HUES48 (cell line): ENCODE results near the gene SLC46A1.

Experiments
- H3K27ac ChIP-seq: one replicate; pipeline ENCODE4 v1.7.0; 2013; ENCODE audit warnings: low read depth, low read length, inconsistent platforms
- H3K27me3 ChIP-seq: 2 replicates; pipeline ENCODE4 v1.6.1; 2013; ENCODE audit warnings: mild to moderate bottlenecking, low read length; ENCODE audit not compliant: control insufficient read depth, insufficient read depth
- H3K36me3 ChIP-seq: 2 replicates; pipeline ENCODE4 v1.6.1; 2013; ENCODE audit warnings: low read length; ENCODE audit not compliant: control insufficient read depth, insufficient read depth
- H3K4me1 ChIP-seq: 2 replicates; pipeline ENCODE4 v1.6.1; 2013; ENCODE audit warnings: mild to moderate bottlenecking, low read length; ENCODE audit not compliant: control insufficient read depth, insufficient read depth
- H3K4me3 ChIP-seq: 2 replicates; pipeline ENCODE4 v1.5.1; 2013; ENCODE audit warnings: mild to moderate bottlenecking, low read depth, low read length
- H3K9ac ChIP-seq: 2 replicates; pipeline ENCODE4 v1.6.1; 2013; ENCODE audit warnings: mild to moderate bottlenecking, low read depth, low read length, moderate library complexity
- H3K9me3 ChIP-seq: 2 replicates; pipeline ENCODE4 v1.6.1; 2013; ENCODE audit warnings: low read length; ENCODE audit not compliant: control insufficient read depth, insufficient read depth

SLC46A1 gene

DNA sequence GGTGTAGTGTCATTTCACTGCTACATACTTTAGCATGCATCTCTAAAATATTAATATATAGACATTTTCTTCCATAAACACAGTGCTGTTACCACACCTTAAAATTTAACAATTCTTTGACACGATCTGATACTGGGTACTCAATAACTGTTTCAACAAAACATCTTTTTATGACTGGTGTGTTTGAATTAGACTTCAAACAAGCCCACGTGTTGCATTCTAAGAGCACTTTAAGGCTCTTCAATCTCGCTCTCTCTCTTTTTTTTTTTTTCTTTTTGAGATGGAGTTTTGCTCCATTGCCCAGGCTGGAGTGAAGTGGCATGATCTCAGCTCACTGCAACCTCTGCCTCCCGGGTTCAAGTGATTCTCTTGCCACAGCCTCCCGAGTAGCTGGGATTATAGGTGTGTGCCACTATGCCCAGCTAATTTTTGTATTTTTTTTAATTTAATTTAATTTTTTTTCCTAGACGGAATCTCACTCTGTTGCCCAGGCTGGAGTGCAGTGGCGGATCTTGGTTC lies 15.8 kb upstream of the SLC46A1 start:
- Histone ChIP-seq H3K4me3 (no peak overlapping the region), H3K9me3 (no peaks in the 10 kb centered on the region), H3K36me3 (no peaks in the 10 kb centered on the region), H3K27ac (no peak overlapping the region), H3K4me1 (no peaks in the 10 kb centered on the region), H3K9ac (no peak overlapping the region), H3K27me3 (peaks cover 8% of the 10 kb centered on the region)

DNA sequence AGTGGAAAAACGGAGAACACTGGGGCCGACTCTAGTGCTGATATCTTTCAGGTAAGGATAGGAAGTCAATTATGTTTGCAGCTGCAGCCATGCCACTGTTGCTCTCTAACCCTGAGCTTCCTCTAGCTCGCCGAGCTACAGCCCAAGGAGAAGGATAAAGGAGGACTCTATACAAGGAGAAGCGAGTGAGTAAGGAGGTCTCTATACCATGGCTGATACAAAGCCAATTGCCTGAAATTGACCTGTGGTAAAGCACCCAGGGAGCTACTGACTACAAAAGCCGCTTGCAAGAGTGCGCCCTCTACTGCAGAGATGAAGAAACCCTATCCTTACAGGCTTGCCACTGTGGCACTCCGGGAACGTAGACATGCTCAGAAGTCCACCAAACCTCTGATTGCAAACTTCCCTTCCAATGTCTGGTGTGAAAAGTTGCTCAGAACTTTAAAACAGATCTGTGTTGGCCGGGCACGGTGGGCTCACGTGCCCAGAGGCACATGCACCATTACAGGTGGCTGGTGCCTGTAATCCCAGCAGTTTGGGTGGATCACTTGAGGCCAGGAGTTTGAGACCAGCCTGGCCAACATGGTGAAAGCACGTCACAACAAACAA lies 10.8 kb upstream of the SLC46A1 start:
- H3K27ac ChIP-seq, result no peak overlapping the region
- H3K4me3 ChIP-seq, result no peak overlapping the region
- no peak overlapping the region for H3K9ac ChIP-seq
- H3K36me3 ChIP-seq, result no peaks in the 10 kb centered on the region
- H3K9me3 ChIP-seq, result no peaks in the 10 kb centered on the region
- H3K4me1 ChIP-seq, result peaks cover 8% of the 10 kb centered on the region
- peaks cover 32% of the 10 kb centered on the region for H3K27me3 ChIP-seq

DNA sequence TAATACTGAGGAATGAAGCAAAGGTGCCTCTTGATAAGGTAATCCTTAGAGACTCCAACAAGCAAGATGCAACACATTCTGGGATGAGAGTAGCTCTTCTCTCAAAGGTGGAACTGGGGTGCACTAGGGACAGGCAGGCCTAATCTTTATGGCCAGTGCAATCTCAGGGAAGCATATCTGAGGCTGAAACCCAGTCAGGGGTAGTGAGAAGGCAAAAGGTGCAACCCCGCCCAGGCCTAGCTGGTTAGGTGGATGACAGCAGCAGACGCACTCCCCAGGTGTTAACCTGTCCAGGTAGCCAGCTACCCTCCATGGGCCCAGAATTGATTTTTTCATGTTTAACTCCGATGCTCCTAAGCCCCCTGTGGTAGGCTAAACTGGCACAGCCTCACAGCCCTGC lies 9.9 kb upstream of the SLC46A1 start:
- Histone ChIP-seq H3K4me1 (peaks cover 17% of the 10 kb centered on the region), H3K36me3 (no peaks in the 10 kb centered on the region), H3K9ac (no peak overlapping the region), H3K9me3 (no peaks in the 10 kb centered on the region), H3K27me3 (peaks cover 37% of the 10 kb centered on the region), H3K4me3 (no peak overlapping the region), H3K27ac (no peak overlapping the region)

DNA sequence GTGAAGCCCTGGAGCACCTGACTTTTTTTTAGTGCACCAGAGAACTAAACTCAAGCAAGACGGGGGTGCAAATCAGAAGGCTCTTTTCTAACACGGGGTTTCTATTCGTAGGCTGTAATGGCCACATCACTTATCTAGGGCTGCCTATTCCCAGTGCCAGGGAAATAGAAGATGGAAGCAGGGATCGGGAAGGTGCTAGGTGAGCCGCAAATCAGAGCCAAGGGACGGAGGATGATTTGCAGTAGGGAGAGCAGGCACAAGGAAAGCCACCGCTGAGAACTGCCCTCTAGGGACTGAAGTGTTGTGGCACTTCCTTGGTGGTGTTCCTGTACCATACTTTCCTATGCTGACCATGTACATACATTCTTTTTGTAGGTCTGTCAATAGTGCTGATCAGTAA lies 7.8 kb upstream of the SLC46A1 start:
- no peak overlapping the region for H3K9ac ChIP-seq
- H3K36me3 ChIP-seq, result no peaks in the 10 kb centered on the region
- H3K9me3 ChIP-seq, result no peaks in the 10 kb centered on the region
- H3K27me3 ChIP-seq, result peaks cover 37% of the 10 kb centered on the region
- peaks cover 20% of the 10 kb centered on the region for H3K4me1 ChIP-seq
- no peak overlapping the region for H3K4me3 ChIP-seq
- H3K27ac ChIP-seq, result no peak overlapping the region

DNA sequence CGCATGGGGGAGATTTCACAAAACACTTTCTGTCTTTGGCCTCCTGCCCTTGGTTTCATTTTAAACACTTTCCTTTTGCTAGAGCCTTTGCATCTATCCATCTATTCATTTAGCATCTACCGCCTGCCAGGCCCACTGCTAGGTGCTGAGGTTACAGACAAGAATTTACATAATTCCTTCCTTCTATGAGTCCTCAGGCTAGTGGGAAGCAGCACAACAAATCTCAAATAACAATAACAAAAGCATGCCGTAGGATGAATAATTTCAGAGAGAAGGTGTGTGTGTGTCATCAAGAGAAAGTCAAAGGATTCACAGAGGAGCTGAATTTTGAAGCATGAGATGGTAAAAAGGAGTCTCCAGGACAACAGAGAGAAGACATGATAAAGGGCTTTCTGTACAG lies 6.1 kb upstream of the SLC46A1 start:
- no peak overlapping the region for H3K9ac ChIP-seq
- H3K4me1 ChIP-seq, result peaks cover 36% of the 10 kb centered on the region
- H3K27me3 ChIP-seq, result peaks cover 31% of the 10 kb centered on the region
- H3K4me3 ChIP-seq, result no peak overlapping the region
- H3K9me3 ChIP-seq, result no peaks in the 10 kb centered on the region
- H3K36me3 ChIP-seq, result no peaks in the 10 kb centered on the region
- H3K27ac ChIP-seq, result peak overlapping the region; percentile 87

DNA sequence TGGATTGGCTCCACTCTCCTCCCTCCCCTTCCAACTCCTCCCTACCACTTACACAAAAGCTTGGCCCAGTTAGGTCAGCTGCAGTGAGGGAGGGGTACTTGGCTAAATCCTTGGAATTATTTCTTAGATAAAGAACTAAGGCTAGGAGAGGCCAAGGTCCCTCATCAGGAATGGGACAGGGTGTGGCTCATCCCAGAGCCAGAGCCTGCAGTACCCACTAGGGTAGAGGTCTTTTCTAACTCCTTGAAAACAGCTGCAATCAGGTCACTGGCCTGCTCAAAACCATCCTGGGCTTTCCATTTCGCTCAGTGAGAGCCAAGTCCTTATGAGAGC lies 1.9 kb upstream of the SLC46A1 start:
- 0 out of 2 replicates have a peak overlapping the region, but pooled peaks have one; percentile 12 for H3K9ac ChIP-seq
- H3K4me1 ChIP-seq, result peaks cover 69% of the 10 kb centered on the region
- H3K9me3 ChIP-seq, result no peaks in the 10 kb centered on the region
- no peaks in the 10 kb centered on the region for H3K36me3 ChIP-seq
- H3K27ac ChIP-seq, result peak overlapping the region; percentile 79
- H3K4me3 ChIP-seq, result peak overlapping the region; percentile 19; the same call in 1 of the 2 replicates
- H3K27me3 ChIP-seq, result peaks cover 27% of the 10 kb centered on the region

DNA sequence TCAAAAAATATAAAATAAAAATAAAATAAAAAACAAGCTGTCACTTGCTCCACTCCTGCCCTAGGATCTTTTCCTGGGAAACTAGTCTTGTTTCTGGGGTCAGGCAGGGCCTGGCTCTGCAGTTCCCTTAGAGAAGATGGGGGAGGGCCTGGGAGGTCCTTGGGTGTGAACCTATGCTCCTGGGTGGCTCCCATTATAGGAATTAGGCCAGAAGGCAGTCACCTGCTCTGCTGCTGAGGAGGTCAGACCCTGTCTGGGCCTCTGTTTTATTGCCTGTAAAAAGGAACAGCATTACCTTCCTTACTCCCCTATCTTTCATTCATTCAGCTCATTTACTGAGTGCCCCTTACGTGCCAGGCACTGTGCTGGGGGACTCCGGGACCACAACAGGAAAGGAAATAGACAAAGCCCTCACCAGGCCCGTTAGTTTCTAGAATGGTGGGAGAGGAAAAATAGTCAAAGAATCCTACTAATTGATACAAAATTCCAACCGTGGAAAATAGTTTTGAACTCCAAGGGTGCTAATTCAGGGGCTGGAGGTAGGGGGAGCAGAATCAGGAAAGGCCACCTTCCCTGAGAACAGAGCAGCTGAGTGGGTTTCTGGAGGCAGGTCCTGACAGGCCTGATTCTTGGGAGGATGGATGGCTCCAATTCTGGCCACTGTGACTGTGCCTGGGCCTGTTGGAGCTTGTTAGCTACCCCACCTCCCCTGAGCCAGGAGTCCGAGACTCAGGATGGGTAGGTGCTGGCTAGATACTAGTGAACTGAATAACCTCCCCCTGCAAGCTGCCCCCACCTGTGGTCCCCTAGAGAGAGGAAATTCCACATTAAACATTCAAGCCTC lies 1.3 kb upstream of the SLC46A1 start:
- Histone ChIP-seq H3K36me3 (no peaks in the 10 kb centered on the region), H3K27ac (peak overlapping the region; percentile 79), H3K27me3 (peaks cover 31% of the 10 kb centered on the region), H3K9me3 (no peaks in the 10 kb centered on the region), H3K4me1 (peaks cover 72% of the 10 kb centered on the region), H3K9ac (no peak overlapping the region), H3K4me3 (no peak overlapping the region)

DNA sequence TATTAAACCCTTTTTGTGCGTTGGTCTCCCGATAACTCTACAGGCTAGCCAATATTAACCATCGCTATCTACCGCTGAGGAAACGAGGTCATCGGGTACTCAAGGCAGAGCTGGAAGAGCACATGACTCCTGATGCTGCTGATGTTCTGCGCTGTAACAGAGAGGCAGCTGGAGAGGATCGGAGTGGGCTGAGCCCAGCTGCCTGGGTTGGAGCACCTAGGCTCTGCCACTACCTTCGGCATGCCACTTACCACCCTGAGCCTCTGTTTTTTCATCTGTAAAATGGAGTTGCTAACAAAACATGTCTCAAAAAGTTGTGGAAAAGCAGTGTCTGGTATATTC lies 432 bp upstream of the SLC46A1 start:
- Histone ChIP-seq H3K4me1 (peaks cover 71% of the 10 kb centered on the region), H3K27ac (peak overlapping the region; percentile 74), H3K9ac (no peak overlapping the region), H3K9me3 (no peaks in the 10 kb centered on the region), H3K36me3 (no peaks in the 10 kb centered on the region), H3K27me3 (peaks cover 31% of the 10 kb centered on the region), H3K4me3 (peak overlapping the region; percentile 70)

DNA sequence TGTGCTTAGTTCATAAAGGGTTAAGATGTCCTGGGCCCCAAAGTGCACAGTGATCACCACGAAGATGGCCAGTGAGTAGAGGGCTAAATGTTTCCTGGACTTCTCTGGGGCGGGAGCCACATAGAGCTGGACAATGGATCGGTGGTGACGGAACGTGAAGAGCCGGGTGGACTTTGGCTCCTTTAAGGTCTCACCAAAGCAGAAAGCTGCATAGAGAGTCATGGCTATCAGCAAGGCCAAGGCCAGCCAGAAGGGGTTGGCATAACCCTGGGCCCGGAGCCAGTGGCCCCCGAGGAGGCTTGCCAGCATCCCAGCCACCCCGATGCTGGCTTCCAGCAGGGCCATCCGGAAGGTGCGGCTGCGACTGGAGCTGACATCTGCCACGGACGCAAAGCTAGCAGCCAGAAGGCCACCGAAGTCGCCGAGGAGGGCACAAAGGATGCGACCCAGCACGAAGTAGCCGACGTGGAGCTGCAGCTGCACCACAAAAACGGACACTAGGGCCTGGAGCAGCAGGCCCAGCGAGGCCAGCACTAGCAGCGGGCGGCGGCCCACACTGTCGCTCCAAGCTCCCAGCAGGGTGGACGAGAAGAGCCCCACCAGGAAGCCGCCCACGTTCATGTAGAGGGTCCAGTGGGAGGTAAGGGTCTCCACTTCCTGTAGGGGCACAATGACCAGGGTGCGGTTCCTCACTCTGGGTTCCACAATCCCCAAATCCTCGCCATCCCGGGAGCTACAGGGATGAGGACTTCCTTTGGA lies 1.0 kb downstream of the SLC46A1 start:
- no peaks in the 10 kb centered on the region for H3K9me3 ChIP-seq
- no peak overlapping the region for H3K9ac ChIP-seq
- peaks cover 63% of the 10 kb centered on the region for H3K4me1 ChIP-seq
- peaks cover 39% of the 10 kb centered on the region for H3K27me3 ChIP-seq
- no peaks in the 10 kb centered on the region for H3K36me3 ChIP-seq
- H3K27ac ChIP-seq, result peak overlapping the region; percentile 74
- peak overlapping the region; percentile 70 for H3K4me3 ChIP-seq

DNA sequence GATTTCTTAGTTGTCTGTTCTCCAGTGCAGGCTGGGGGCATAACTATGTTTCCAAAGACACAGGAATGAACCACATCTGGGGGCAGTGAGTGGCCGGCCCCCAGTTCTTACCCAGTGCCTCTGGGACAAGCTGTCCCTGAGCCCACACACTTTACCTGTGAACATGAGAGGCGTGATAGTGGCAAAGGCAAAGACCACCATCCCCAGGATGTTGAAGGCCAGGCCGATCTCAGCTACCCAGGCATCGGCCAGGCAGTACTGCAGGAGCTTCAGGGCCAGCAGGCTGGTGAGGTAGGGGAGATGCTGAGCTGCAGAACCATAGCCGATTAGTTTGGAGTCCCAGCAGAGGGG lies 1.6 kb downstream of the SLC46A1 start:
- Histone ChIP-seq H3K36me3 (peaks cover 2% of the 10 kb centered on the region; the same call in 1 of the 2 replicates), H3K4me3 (no peak overlapping the region), H3K4me1 (peaks cover 63% of the 10 kb centered on the region), H3K9me3 (no peaks in the 10 kb centered on the region), H3K27ac (no peak overlapping the region), H3K9ac (no peak overlapping the region), H3K27me3 (peaks cover 39% of the 10 kb centered on the region)

DNA sequence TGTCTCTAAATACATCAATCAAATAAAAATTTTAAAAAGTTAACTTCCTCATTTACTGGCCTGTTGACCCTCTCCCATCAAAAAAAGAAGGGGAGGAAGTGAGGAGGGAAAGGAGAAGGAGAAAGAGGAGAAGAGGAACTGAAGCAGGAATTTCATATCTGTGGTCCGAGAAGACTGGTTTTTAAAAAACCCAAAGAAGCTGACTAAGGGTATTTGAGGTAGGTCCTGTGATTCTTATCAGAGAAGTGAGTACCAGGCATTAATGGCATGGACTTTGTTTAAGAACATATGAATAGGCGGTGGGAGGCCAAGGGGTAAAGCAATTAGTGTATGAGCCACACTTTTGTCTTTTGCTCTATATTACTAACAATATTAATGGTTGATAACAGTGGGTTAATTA lies 2.0 kb downstream of the SLC46A1 start:
- Histone ChIP-seq H3K9me3 (no peaks in the 10 kb centered on the region), H3K27ac (no peak overlapping the region), H3K9ac (no peak overlapping the region), H3K36me3 (peaks cover 6% of the 10 kb centered on the region; the same call in 1 of the 2 replicates), H3K4me3 (no peak overlapping the region), H3K4me1 (peaks cover 63% of the 10 kb centered on the region), H3K27me3 (peaks cover 39% of the 10 kb centered on the region)
